ENCODE measurements around the gene RPIA.
"Not testable (repeated sequence)": the region's sequence is repeated elsewhere in the genome, so short reads cannot be mapped to it uniquely, and the experiment has no call there.

DNA sequence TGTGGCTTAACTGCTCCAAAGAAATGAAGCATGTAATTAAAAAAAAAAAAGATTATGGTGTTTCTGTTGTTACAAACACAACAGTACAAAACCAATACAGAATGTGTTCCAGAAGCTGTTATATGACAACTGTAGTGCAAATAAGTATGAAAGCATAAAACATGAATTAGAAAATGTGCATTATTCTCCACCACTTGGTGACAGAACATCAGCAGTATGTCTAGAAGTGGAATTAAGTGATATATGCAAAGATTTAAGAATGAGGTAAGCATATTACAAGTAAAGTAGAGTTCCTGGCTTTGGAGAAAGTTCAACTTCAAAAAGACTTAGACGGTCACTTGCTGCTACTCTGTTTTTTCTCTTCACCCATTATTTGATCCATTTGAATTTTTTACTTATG, 105.0 kb downstream of the RPIA start:
- not testable (repeated sequence) for TF ChIP-seq EZH2 (IDR thresholded peaks at IDR 0.05)
- TF ChIP-seq, protein P1, sequence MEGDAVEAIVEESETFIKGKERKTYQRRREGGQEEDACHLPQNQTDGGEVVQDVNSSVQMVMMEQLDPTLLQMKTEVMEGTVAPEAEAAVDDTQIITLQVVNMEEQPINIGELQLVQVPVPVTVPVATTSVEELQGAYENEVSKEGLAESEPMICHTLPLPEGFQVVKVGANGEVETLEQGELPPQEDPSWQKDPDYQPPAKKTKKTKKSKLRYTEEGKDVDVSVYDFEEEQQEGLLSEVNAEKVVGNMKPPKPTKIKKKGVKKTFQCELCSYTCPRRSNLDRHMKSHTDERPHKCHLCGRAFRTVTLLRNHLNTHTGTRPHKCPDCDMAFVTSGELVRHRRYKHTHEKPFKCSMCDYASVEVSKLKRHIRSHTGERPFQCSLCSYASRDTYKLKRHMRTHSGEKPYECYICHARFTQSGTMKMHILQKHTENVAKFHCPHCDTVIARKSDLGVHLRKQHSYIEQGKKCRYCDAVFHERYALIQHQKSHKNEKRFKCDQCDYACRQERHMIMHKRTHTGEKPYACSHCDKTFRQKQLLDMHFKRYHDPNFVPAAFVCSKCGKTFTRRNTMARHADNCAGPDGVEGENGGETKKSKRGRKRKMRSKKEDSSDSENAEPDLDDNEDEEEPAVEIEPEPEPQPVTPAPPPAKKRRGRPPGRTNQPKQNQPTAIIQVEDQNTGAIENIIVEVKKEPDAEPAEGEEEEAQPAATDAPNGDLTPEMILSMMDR (IDR thresholded peaks at IDR 0.05), result not testable (repeated sequence)
